Measurements from ENCODE around the gene ANXA5. TPM values are rescaled to one million over a fixed set of nuclear protein-coding genes. Genes with fewer than 3 reads are reported as not detected.

ANXA5 gene
- total RNA-seq, 1 experiment from 2014 or later: 222 TPM

- CTCF ChIA-PET: no interaction called here
- no TSS peak for BruUV-seq (replicated peaks)
- in situ Hi-C loops (cut with HindIII; ENCODE audit: low pct_unique_long_range_greater_than_20kb, low sequenced_read_pairs): no loop called here
Observed at GRCh38 chr4:121693886-121694285, 2.9 kb downstream of the ANXA5 start.

GRCh38 chr4:121693450-121693849 is 3.3 kb downstream of the ANXA5 start:
- Histone ChIP-seq H3K27ac (ENCODE audit: low read length) (no peak overlapping the region), H3K27me3 (ENCODE audit: control insufficient read depth, insufficient read depth, low read length) (no peaks in the 10 kb centered on the region), H3K4me1 (ENCODE audit: control insufficient read depth, insufficient read depth, low read length) (peaks cover 40% of the 10 kb centered on the region), H3K36me3 (ENCODE audit: control insufficient read depth, insufficient read depth, low read length) (peaks cover 3% of the 10 kb centered on the region), H3K4me3 (ENCODE audit: low read depth in 2 of 2, low read length in 2 of 2) (peak overlapping the region in 1 of 2 experiments; percentile 18; a peak in 1 of 4 replicates), H3K9me3 (ENCODE audit: control insufficient read depth, insufficient read depth, low read depth, low read length) (no peaks in the 10 kb centered on the region)
- ChIA-PET POLR2A (no interaction called here), CTCF (no interaction called here)
- ATAC-seq: no peak
- intact Hi-C loops (cut with micrococcal nuclease; ENCODE audit: unreplicated experiment): no loop called here
- DNase-seq (ENCODE audit: low read depth, low spot score): no peak
- BruUV-seq (replicated peaks): TSS peak; percentile 11
- in situ Hi-C loops (cut with HindIII; ENCODE audit: low pct_unique_long_range_greater_than_20kb, low sequenced_read_pairs): no loop called here
- TF ChIP-seq SIN3A (IDR thresholded peaks at IDR 0.05; ENCODE audit: borderline replicate concordance, insufficient read depth, low read depth, low read length) (no peak), POLR2AphosphoS5 (IDR thresholded peaks at IDR 0.05; ENCODE audit: low read depth, low read length) (no peak), TCF7L2 (IDR thresholded peaks at IDR 0.05; ENCODE audit: low read depth, low read length) (no peak), CTCF (IDR thresholded peaks at IDR 0.05) (no peak)
- TF ChIP-seq, protein P1, sequence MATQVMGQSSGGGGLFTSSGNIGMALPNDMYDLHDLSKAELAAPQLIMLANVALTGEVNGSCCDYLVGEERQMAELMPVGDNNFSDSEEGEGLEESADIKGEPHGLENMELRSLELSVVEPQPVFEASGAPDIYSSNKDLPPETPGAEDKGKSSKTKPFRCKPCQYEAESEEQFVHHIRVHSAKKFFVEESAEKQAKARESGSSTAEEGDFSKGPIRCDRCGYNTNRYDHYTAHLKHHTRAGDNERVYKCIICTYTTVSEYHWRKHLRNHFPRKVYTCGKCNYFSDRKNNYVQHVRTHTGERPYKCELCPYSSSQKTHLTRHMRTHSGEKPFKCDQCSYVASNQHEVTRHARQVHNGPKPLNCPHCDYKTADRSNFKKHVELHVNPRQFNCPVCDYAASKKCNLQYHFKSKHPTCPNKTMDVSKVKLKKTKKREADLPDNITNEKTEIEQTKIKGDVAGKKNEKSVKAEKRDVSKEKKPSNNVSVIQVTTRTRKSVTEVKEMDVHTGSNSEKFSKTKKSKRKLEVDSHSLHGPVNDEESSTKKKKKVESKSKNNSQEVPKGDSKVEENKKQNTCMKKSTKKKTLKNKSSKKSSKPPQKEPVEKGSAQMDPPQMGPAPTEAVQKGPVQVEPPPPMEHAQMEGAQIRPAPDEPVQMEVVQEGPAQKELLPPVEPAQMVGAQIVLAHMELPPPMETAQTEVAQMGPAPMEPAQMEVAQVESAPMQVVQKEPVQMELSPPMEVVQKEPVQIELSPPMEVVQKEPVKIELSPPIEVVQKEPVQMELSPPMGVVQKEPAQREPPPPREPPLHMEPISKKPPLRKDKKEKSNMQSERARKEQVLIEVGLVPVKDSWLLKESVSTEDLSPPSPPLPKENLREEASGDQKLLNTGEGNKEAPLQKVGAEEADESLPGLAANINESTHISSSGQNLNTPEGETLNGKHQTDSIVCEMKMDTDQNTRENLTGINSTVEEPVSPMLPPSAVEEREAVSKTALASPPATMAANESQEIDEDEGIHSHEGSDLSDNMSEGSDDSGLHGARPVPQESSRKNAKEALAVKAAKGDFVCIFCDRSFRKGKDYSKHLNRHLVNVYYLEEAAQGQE (IDR thresholded peaks at IDR 0.05; ENCODE audit: insufficient read depth in 1 of 2, low read depth in 2 of 2, low read length in 1 of 2): no peak

More at GRCh38 chr4:121693886-121694285, 2.9 kb downstream of the ANXA5 start:
- POLR2A ChIA-PET: interaction anchor here (0.6 kb wide), 1 partner anchor 61 kb away, joined by 3 read pairs; no protein-coding TSS in a partner anchor
- peaks cover 3% of the 10 kb centered on the region for H3K36me3 ChIP-seq (ENCODE audit: control insufficient read depth, insufficient read depth, low read length)
- H3K4me1 ChIP-seq (ENCODE audit: control insufficient read depth, insufficient read depth, low read length): peaks cover 38% of the 10 kb centered on the region
- no peaks in the 10 kb centered on the region for H3K9me3 ChIP-seq (ENCODE audit: control insufficient read depth, insufficient read depth, low read depth, low read length)
- TF ChIP-seq SIN3A (IDR thresholded peaks at IDR 0.05; ENCODE audit: borderline replicate concordance, insufficient read depth, low read depth, low read length): no peak
- TF ChIP-seq CTCF (IDR thresholded peaks at IDR 0.05): no peak
- no peak for TF ChIP-seq POLR2AphosphoS5 (IDR thresholded peaks at IDR 0.05; ENCODE audit: low read depth, low read length)
- no peak for TF ChIP-seq TCF7L2 (IDR thresholded peaks at IDR 0.05; ENCODE audit: low read depth, low read length)
- TF ChIP-seq, protein P1 (IDR thresholded peaks at IDR 0.05; ENCODE audit: insufficient read depth in 1 of 2, low read depth in 2 of 2, low read length in 1 of 2): no peak
- DNase-seq (ENCODE audit: low read depth, low spot score): no peak
- H3K27ac ChIP-seq (ENCODE audit: low read length): no peak overlapping the region
- H3K4me3 ChIP-seq (ENCODE audit: low read depth in 2 of 2, low read length in 2 of 2): peak overlapping the region in 1 of 2 experiments; percentile 18; a peak in 1 of 4 replicates
- no peaks in the 10 kb centered on the region for H3K27me3 ChIP-seq (ENCODE audit: control insufficient read depth, insufficient read depth, low read length)
- intact Hi-C loops (cut with micrococcal nuclease; ENCODE audit: unreplicated experiment): no loop called here
- ATAC-seq: no peak
